ENCODE results near the gene RAD51B.

Gene RAD51B

GRCh38 chr14:68165274-68165843 is 345.8 kb downstream of the RAD51B start:
- no peak for TF ChIP-seq Cebpa-rat (IDR thresholded peaks at IDR 0.05)
- no peaks in the 10 kb centered on the region for H4K20me1 ChIP-seq
- no peaks in the 10 kb centered on the region for H3K27me3 ChIP-seq
- H3K27ac ChIP-seq = no peak overlapping the region
- no peak overlapping the region for H3K4me2 ChIP-seq
- H3K9me3 ChIP-seq = no peaks in the 10 kb centered on the region
- no peaks in the 10 kb centered on the region for H3K4me1 ChIP-seq
- H3K4me3 ChIP-seq = no peak overlapping the region
- H3K36me3 ChIP-seq = no peaks in the 10 kb centered on the region
- H3K9ac ChIP-seq = no peak overlapping the region

DNA sequence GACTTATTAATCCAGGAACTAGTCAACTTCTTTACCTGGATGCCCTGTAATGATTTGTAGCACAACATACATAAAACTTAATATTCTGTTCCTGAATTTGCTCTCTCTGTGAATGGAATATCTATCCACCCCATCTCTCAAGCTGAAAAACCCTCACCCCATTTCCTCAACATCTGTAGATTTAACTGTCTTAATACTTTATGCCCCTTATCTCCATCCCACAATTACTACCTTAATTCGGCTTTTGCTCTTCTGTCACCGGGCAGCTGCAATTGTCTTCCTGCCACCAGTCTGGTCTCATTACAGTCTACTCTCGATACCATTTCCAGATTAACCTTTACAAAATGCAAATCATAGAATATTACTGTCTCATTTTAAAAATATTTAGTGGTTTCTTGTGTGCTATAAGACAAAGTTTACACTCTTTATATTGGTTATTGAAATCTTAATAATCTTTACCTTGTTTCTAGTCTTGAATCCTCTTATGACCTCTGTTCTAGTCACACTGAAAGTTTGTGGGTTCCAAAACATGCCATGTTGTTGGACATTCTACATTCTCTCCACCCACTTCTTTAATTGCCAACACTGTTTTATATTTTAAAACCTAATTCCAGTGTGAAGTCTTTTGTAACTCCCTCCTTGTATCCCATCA is 347.3 kb downstream of the RAD51B start:
- no peaks in the 10 kb centered on the region for H4K20me1 ChIP-seq
- no peak overlapping the region for H3K4me3 ChIP-seq
- H3K27me3 ChIP-seq = no peaks in the 10 kb centered on the region
- no peak overlapping the region for H3K4me2 ChIP-seq
- H3K27ac ChIP-seq = no peak overlapping the region
- TF ChIP-seq Cebpa-rat (IDR thresholded peaks at IDR 0.05) = no peak
- H3K4me1 ChIP-seq = no peaks in the 10 kb centered on the region
- H3K36me3 ChIP-seq = no peaks in the 10 kb centered on the region
- no peaks in the 10 kb centered on the region; the same call in 1 of the 2 replicates for H3K9me3 ChIP-seq
- no peak overlapping the region for H3K9ac ChIP-seq

DNA sequence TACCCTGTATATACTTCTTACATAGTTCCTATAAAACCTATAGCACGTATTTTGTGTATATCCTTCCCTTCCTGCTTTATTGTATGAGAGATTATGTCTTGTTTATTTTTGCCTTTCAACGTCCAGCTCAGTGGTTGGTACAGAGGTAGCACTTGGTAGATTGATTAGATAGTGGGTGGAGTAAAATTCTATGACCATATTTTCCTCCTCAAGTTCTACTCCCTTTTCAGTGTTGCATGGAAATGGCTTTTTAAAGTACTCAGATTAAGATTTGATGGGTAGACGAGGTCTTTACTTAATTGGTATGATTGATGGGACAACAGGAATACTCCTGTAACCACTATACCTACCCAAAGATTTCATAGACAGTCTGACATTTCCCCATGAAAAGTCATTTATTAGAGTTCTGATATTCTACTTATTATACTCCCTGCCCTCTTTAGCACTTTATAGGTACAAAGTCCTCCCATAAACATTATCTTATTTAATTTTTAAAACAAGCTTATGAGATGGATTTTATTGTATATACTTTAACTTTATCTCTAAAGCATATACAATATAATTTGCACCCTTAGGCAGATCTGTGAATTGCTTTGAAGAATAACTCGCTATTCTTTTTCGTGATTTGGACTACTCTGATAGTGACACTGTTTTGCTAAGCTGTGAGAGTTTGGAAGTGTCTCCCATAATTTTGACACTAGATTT is 348.0 kb downstream of the RAD51B start:
- H3K4me1 ChIP-seq = no peaks in the 10 kb centered on the region

DNA sequence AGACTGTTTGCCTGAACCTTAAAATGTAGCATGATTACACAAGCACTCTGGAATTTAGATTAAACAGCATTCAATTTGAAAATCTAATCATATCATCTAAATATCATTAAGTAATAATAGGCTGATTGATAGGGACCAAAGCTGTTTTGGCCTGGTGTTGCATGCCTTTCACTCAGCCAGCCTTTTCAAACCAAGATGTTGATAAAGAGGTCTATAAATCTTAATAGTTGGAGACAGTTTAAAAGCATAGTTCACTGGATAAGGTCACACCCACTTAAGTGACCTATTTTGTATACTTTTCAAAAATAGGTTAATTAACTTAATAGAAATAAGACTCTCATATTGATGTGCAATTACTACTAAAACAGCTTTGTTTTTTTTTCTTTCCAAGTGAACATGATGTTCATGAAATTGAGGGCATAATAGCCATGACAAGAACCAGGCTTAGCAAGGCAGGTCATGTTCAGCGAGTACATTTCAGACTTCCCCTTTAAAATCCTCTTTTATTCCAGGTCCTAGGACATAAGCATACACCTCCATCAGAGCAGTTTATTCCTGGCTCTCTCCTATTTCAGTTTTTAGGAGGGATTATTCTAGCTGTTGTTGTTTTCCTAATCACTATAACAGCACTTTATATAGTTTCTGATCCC is 349.0 kb downstream of the RAD51B start:
- TF ChIP-seq Cebpa-rat (IDR thresholded peaks at IDR 0.05) = no peak
- Histone ChIP-seq H3K9ac (no peak overlapping the region), H3K4me2 (no peak overlapping the region), H3K9me3 (no peaks in the 10 kb centered on the region; the same call in 1 of the 2 replicates), H3K27me3 (no peaks in the 10 kb centered on the region), H3K36me3 (no peaks in the 10 kb centered on the region), H3K4me1 (no peaks in the 10 kb centered on the region), H3K27ac (no peak overlapping the region), H3K4me3 (no peak overlapping the region), H4K20me1 (no peaks in the 10 kb centered on the region)

More for the DNA sequence above, 348.0 kb downstream of the RAD51B start:
- H4K20me1 ChIP-seq = no peaks in the 10 kb centered on the region
- H3K27me3 ChIP-seq = no peaks in the 10 kb centered on the region
- TF ChIP-seq Cebpa-rat (IDR thresholded peaks at IDR 0.05) = no peak
- no peak overlapping the region for H3K4me2 ChIP-seq
- H3K27ac ChIP-seq = no peak overlapping the region
- H3K36me3 ChIP-seq = no peaks in the 10 kb centered on the region
- no peak overlapping the region for H3K4me3 ChIP-seq
- no peak overlapping the region for H3K9ac ChIP-seq
- no peaks in the 10 kb centered on the region; the same call in 1 of the 2 replicates for H3K9me3 ChIP-seq

DNA sequence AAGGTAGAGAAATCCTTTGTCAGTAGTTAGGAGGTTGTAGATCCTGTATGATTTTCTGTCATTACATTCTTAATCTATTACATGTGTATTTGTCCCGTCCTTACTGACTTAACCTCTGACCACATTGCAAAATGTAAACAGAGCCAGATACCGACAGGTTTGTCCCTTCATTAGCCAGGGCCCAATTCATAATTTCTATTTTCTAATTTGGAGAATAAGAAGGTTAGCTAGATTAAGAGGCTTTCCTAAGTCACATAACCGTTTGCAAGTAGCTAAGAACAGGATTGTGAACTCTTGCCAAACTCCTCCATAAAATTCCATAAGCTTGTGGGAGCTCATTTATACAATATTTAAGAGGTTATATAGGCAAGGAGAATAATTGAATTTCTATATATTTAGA is 352.6 kb downstream of the RAD51B start:
- no peak overlapping the region for H3K4me3 ChIP-seq
- no peak overlapping the region for H3K27ac ChIP-seq
- H3K9ac ChIP-seq = no peak overlapping the region
- no peak for TF ChIP-seq Cebpa-rat (IDR thresholded peaks at IDR 0.05)
- H3K9me3 ChIP-seq = no peaks in the 10 kb centered on the region; the same call in 1 of the 2 replicates
- H3K27me3 ChIP-seq = no peaks in the 10 kb centered on the region
- H4K20me1 ChIP-seq = no peaks in the 10 kb centered on the region
- H3K4me2 ChIP-seq = no peak overlapping the region
- H3K36me3 ChIP-seq = no peaks in the 10 kb centered on the region
- no peaks in the 10 kb centered on the region for H3K4me1 ChIP-seq

DNA sequence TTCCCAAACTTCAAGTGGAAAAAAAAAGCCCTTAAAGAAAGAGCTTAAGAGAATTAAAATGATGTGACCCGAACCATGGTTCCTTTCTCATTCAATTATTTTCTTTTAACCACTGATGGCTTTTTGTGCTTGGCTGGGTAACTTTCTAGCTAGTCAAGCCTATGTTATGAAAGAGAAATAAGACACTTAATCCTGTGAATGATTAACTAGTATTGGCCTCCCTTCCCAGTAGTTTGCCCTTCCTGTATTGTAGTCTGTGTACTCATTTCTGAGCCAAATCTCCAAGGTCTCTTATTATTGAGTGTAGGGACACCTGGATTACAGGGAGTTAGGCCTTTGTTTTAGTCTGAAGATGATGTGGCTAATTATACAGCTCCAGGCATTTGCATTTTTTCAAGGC is 353.0 kb downstream of the RAD51B start:
- Histone ChIP-seq H4K20me1 (no peaks in the 10 kb centered on the region), H3K4me1 (no peaks in the 10 kb centered on the region), H3K9ac (no peak overlapping the region), H3K4me2 (no peak overlapping the region), H3K4me3 (no peak overlapping the region), H3K27me3 (no peaks in the 10 kb centered on the region), H3K9me3 (no peaks in the 10 kb centered on the region; the same call in 1 of the 2 replicates), H3K27ac (no peak overlapping the region), H3K36me3 (no peaks in the 10 kb centered on the region)
- no peak for TF ChIP-seq Cebpa-rat (IDR thresholded peaks at IDR 0.05)

- TF ChIP-seq Cebpa-rat (IDR thresholded peaks at IDR 0.05) = no peak
- H3K36me3 ChIP-seq = no peaks in the 10 kb centered on the region
- no peak overlapping the region for H3K9ac ChIP-seq
- no peak overlapping the region for H3K4me2 ChIP-seq
- no peaks in the 10 kb centered on the region; the same call in 1 of the 2 replicates for H3K9me3 ChIP-seq
- no peaks in the 10 kb centered on the region for H4K20me1 ChIP-seq
- no peaks in the 10 kb centered on the region for H3K4me1 ChIP-seq
- no peak overlapping the region for H3K4me3 ChIP-seq
- no peaks in the 10 kb centered on the region for H3K27me3 ChIP-seq
- H3K27ac ChIP-seq = no peak overlapping the region
These were observed 353.8 kb downstream of the RAD51B start for GRCh38 chr14:68173227-68173972.

GRCh38 chr14:68174446-68174845 is 354.9 kb downstream of the RAD51B start:
- no peaks in the 10 kb centered on the region for H4K20me1 ChIP-seq
- H3K27ac ChIP-seq = no peak overlapping the region
- H3K4me1 ChIP-seq = no peaks in the 10 kb centered on the region
- no peak overlapping the region for H3K4me2 ChIP-seq
- no peak overlapping the region for H3K9ac ChIP-seq
- H3K27me3 ChIP-seq = no peaks in the 10 kb centered on the region
- no peak for TF ChIP-seq Cebpa-rat (IDR thresholded peaks at IDR 0.05)
- H3K4me3 ChIP-seq = no peak overlapping the region
- H3K36me3 ChIP-seq = no peaks in the 10 kb centered on the region
- H3K9me3 ChIP-seq = no peaks in the 10 kb centered on the region; the same call in 1 of the 2 replicates

DNA sequence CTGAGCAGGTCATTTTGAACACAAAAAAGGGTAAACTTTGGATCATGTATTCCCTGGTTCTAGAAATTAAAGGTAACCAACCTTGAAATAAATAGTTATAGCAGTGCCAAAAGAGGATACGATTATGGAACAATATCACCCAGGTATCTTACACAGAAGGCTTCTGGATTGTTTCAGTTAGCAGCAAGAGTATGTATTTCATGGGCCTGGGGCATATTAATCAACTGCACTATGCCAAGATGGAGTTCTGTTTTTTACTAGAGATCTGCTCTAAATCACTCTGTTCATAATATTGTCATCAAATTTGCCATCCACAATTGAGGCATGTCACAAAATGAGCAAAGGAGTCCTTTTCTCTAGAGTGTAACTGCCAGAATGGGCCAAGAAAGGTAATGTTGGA is 357.1 kb downstream of the RAD51B start:
- Histone ChIP-seq H3K9ac (no peak overlapping the region), H3K27ac (no peak overlapping the region), H3K4me1 (no peaks in the 10 kb centered on the region), H3K36me3 (no peaks in the 10 kb centered on the region), H3K9me3 (no peaks in the 10 kb centered on the region; the same call in 1 of the 2 replicates), H4K20me1 (no peaks in the 10 kb centered on the region), H3K4me3 (no peak overlapping the region), H3K4me2 (no peak overlapping the region), H3K27me3 (no peaks in the 10 kb centered on the region)
- no peak for TF ChIP-seq Cebpa-rat (IDR thresholded peaks at IDR 0.05)
